Mucosa of rectum (tissue), 2 donors: ENCODE measurements around the gene ITCH.

Experiments
- H3K27ac ChIP-seq, 2 donors: one replicate each; pipeline ENCODE4 v1.7.0; 2013; ENCODE audit warnings: inconsistent platforms in 2 of 2, low read depth in 2 of 2, low read length in 2 of 2
- H3K27me3 ChIP-seq, 2 donors: one replicate each; pipeline ENCODE4 v1.7.0; 2013; ENCODE audit warnings: low read length in 2 of 2; ENCODE audit not compliant: control insufficient read depth in 2 of 2, insufficient read depth in 2 of 2
- H3K36me3 ChIP-seq, 2 donors: one replicate each; pipeline ENCODE4 v1.7.0; 2013; ENCODE audit warnings: low read length in 2 of 2; ENCODE audit not compliant: control insufficient read depth in 2 of 2, insufficient read depth in 2 of 2
- H3K4me1 ChIP-seq, 2 donors: one replicate each; pipeline ENCODE4 v1.7.0; 2013; ENCODE audit warnings: low read length in 2 of 2, mild to moderate bottlenecking in 1 of 2; ENCODE audit not compliant: control insufficient read depth in 2 of 2, insufficient read depth in 2 of 2
- H3K4me3 ChIP-seq, 2 donors: one replicate each; pipeline ENCODE4 v1.7.0; 2013; ENCODE audit warnings: low read length in 2 of 2
- H3K9ac ChIP-seq, 2 donors: one replicate each; pipeline ENCODE4 v1.7.0; 2013; ENCODE audit warnings: low read length in 2 of 2, low read depth in 1 of 2, mild to moderate bottlenecking in 1 of 2
- H3K9me3 ChIP-seq, 2 donors: one replicate each; pipeline ENCODE4 v1.7.0; 2013; ENCODE audit warnings: low read length in 2 of 2; ENCODE audit not compliant: control insufficient read depth in 2 of 2
- donor health status: healthy.
- donor health status: Normal muscosa, but diverticular disease.

ITCH gene

GRCh38 chr20:34541917-34542316 lies 178.8 kb downstream of the ITCH start:
- Histone ChIP-seq H3K27me3 (no peaks in the 10 kb centered on the region), H3K4me3 (no peak overlapping the region), H3K4me1 (peaks cover 13% of the 10 kb centered on the region in 2 donors), H3K36me3 (peaks cover 29 to 40% of the 10 kb centered on the region in 2 donors), H3K9ac (no peak overlapping the region), H3K27ac (no peak overlapping the region), H3K9me3 (no peaks in the 10 kb centered on the region)

- Histone ChIP-seq H3K9me3 (no peaks in the 10 kb centered on the region), H3K27me3 (no peaks in the 10 kb centered on the region), H3K27ac (no peak overlapping the region), H3K4me1 (peaks cover 13% of the 10 kb centered on the region in 2 donors), H3K9ac (no peak overlapping the region), H3K36me3 (peaks cover 26 to 35% of the 10 kb centered on the region in 2 donors), H3K4me3 (no peak overlapping the region)
These were observed 179.4 kb downstream of the ITCH start for GRCh38 chr20:34542439-34542838.

GRCh38 chr20:34543463-34544056 lies 180.5 kb downstream of the ITCH start:
- H3K27ac ChIP-seq, result peak overlapping the region; percentile 15 to 61
- no peaks in the 10 kb centered on the region for H3K27me3 ChIP-seq

GRCh38 chr20:34544109-34544796 lies 181.2 kb downstream of the ITCH start:
- H3K27ac ChIP-seq, result peak overlapping the region; percentile 15 to 61

More at GRCh38 chr20:34543463-34544056, 180.5 kb downstream of the ITCH start:
- no peak overlapping the region for H3K9ac ChIP-seq
- H3K4me1 ChIP-seq, result peaks cover 13 to 17% of the 10 kb centered on the region in 2 donors
- peaks cover 26 to 32% of the 10 kb centered on the region in 2 donors for H3K36me3 ChIP-seq
- H3K9me3 ChIP-seq, result no peaks in the 10 kb centered on the region
- H3K4me3 ChIP-seq, result peak overlapping the region in 1 of 2 donors; percentile 31

GRCh38 chr20:34546751-34547181 lies 183.7 kb downstream of the ITCH start:
- no peaks in the 10 kb centered on the region for H3K9me3 ChIP-seq
- peak overlapping the region; percentile 70 to 82 for H3K4me3 ChIP-seq
- peak overlapping the region; percentile 78 to 84 for H3K27ac ChIP-seq
- H3K27me3 ChIP-seq, result no peaks in the 10 kb centered on the region
- peak overlapping the region; percentile 60 to 78 for H3K9ac ChIP-seq
- H3K4me1 ChIP-seq, result peaks cover 13 to 17% of the 10 kb centered on the region in 2 donors
- H3K36me3 ChIP-seq, result peaks cover 5 to 11% of the 10 kb centered on the region in 2 donors

More at GRCh38 chr20:34544109-34544796, 181.2 kb downstream of the ITCH start:
- Histone ChIP-seq H3K4me3 (peak overlapping the region in 1 of 2 donors; percentile 44), H3K9me3 (no peaks in the 10 kb centered on the region), H3K9ac (no peak overlapping the region), H3K27me3 (no peaks in the 10 kb centered on the region), H3K4me1 (peaks cover 13 to 17% of the 10 kb centered on the region in 2 donors), H3K36me3 (peaks cover 19 to 26% of the 10 kb centered on the region in 2 donors)

- no peak overlapping the region for H3K27ac ChIP-seq
- peak overlapping the region in 1 of 2 donors; percentile 82 for H3K4me3 ChIP-seq
- no peaks in the 10 kb centered on the region for H3K9me3 ChIP-seq
- no peaks in the 10 kb centered on the region for H3K27me3 ChIP-seq
- no peak overlapping the region for H3K9ac ChIP-seq
- peaks cover 0 to 3% of the 10 kb centered on the region in 2 donors for H3K36me3 ChIP-seq
- H3K4me1 ChIP-seq, result peaks cover 12 to 17% of the 10 kb centered on the region in 2 donors
These were observed 185.0 kb downstream of the ITCH start for GRCh38 chr20:34547844-34548613.

GRCh38 chr20:34549291-34549928 lies 186.3 kb downstream of the ITCH start:
- Histone ChIP-seq H3K9ac (no peak overlapping the region), H3K36me3 (peaks cover 0 to 3% of the 10 kb centered on the region in 2 donors), H3K4me3 (no peak overlapping the region), H3K27ac (no peak overlapping the region), H3K9me3 (no peaks in the 10 kb centered on the region), H3K27me3 (no peaks in the 10 kb centered on the region), H3K4me1 (peaks cover 5 to 14% of the 10 kb centered on the region in 2 donors)

- peaks cover 0 to 3% of the 10 kb centered on the region in 2 donors for H3K36me3 ChIP-seq
- H3K4me3 ChIP-seq, result no peak overlapping the region
- no peak overlapping the region for H3K27ac ChIP-seq
- peaks cover 2 to 11% of the 10 kb centered on the region in 2 donors for H3K4me1 ChIP-seq
- no peak overlapping the region for H3K9ac ChIP-seq
- no peaks in the 10 kb centered on the region for H3K9me3 ChIP-seq
- H3K27me3 ChIP-seq, result no peaks in the 10 kb centered on the region
These were observed 186.8 kb downstream of the ITCH start for GRCh38 chr20:34549929-34550305.

- no peak overlapping the region for H3K27ac ChIP-seq
- no peak overlapping the region for H3K9ac ChIP-seq
- H3K36me3 ChIP-seq, result peaks cover 0 to 3% of the 10 kb centered on the region in 2 donors
- no peak overlapping the region for H3K4me3 ChIP-seq
- H3K4me1 ChIP-seq, result peaks cover 2 to 9% of the 10 kb centered on the region in 2 donors
- no peaks in the 10 kb centered on the region for H3K27me3 ChIP-seq
- no peaks in the 10 kb centered on the region for H3K9me3 ChIP-seq
These were observed 189.5 kb downstream of the ITCH start for GRCh38 chr20:34552569-34552968.
